HG03571 (cell line): ENCODE measurements around the gene TRIOBP.

Source experiments
- ATAC-seq: cut with Tn5 transposase; IDR thresholded peaks from one replicate; pipeline ENCODE4 v1.9.1; 2021; ENCODE audit not compliant: unreplicated experiment

The TRIOBP gene

DNA sequence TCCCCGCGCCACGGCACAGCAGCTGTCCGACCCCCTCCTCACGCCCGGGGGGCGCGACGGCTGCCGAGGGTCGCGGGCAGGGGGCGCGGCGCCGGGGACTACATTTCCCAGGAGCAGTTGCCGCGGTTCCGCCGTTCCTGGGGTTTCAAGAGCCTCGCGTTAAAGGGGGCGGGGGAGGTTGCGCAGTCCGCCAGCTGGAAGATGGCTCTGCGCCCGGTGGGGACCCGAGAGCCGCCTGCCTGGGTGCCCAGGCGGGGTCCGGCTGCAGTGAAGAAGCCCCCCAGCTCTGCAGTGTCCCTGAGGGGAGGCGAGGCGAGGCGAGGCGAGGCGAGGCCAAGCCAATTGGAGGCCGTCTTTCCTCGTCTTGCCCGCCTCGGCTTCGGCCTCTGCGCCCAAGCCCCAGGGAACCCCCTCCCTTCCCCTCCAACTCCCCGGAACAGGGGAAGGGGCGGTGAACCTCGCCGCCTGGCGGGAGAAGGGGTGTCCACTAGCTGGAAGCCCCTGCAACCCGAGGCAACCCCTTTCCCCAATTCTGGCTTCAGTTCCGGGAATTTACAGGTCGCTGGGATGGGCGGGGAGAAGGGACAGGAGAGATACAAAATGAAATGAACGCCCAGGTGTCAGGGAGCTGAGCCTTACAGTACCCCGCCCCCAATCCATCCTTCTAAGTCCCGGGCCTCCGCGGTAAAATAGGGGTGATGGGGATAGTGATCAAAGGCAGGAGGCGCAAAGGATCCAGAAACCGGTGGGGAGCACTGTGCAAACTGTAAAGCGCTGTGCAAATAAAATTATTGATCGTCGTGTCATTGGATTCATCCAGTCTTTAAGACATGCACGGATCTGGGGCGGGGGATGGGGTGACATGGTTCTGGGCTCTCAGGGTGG is 105.7 kb downstream of the TRIOBP start:
- ATAC-seq, result no peak

DNA sequence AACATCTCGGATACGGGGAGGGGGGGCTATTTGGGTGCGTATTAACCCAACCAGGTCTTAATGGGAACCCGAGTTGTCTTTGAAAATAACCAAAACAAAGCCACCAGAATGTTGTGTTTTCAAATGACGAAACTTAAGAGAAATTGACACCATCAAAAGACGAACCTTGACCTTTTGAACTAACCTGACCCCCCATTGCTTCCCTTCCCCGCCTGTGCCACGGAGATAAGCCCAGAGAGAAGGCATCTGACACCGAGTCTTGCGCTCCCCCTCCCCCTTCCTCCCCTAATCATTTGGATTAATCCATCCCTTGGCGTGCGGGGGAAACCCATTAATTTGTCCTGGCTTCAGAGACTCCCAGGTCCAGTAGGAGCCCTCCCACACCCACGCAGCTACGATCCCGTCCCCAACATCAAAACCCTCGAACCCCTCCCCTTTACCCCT is 106.4 kb downstream of the TRIOBP start:
- no peak for ATAC-seq

DNA sequence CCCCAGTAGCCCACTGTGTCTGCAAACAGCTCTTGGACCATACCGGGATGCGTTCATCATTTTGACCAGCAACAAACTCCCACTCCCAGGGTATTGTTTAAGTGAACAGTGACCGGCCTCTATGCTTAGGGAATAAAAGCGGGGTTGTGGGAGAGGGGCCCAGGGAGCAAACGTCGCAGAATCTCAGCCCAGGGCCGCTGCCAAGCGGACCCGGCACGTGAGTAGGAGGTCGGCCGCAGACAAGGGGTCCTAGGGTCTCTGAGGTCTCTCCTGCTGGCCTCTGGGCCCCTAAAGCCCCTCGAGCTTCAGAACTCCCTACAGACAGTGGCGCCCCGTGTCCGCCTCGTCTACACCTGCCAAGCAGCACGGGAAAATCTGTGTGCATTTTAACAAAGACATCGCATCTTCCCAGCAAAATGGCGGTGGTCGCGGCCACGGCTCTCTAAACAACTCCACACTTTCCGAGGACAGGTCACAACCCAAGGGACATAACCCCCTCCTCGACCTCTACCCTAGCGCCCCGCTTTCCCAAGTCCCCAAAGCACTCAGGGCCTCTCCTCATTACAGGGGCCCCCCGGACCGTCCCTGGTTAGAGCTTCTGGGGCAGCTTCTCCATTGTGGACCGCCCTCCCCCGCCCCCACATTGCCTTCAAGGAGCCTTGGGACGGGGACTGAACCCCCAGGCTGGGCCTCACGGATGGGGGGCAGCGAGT is 106.9 kb downstream of the TRIOBP start:
- no peak for ATAC-seq

DNA sequence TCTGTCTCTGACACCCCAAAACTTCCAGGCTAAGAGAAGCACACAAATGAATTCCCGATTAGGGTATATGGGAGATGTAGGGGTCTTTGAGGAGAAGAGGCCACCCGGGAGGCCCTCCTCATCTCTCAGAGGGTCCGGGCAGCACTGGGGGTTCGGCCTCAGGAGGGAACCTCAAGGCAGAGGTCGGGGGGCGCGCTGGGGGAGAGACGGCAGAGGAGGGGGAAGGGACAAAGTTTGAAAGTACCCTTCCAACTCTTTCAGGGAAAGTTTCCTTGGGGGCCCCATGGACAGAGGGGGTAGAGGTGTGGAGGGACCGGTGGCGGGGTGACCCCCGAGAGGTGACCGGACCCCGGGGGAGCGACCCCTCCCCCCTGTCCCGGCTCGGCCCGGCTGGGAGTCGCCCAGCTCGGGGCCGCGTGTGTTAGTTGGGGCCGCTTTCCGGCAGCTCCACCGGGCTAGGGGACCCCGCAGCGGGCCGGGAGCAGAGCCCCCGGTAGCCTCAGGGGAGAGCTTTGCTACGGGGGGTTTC is 107.6 kb downstream of the TRIOBP start:
- ATAC-seq, result no peak

DNA sequence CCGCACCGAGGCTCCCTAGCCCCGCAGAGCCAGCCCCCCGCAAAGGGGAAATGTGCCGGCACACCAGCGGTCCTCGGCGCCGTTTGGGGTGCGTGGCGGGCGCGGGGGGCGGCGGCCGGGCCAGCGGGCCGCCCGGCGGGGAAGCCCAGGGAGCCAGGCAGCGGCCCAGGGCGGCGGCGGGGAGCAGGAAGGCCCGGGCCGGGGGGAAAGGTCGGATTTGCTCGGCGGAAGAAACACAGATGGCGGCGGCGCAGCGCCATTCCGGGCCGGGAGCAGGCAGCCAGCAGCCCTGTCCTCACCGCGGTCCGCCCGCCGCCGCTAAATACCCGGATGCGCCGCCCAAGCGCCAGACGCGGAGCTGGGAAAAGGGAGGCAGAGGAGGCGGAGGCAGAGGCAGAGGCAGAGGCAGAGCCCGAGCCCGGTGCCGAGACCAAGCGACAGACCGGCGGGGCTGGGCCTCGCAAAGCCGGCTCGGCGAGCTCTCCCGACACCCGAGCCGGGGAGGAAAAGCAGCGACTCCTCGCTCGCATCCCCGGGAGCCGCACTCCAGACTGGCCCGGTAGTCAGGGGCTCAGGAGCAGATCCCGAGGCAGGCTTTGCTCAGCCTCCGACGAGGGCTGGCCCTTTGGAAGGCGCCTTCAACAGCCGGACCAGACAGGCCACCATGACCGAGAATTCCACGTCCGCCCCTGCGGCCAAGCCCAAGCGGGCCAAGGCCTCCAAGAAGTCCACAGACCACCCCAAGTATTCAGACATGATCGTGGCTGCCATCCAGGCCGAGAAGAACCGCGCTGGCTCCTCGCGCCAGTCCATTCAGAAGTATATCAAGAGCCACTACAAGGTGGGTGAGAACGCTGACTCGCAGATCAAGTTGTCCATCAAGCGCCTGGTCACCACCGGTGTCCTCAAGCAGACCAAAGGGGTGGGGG is 108.3 kb downstream of the TRIOBP start:
- no peak for ATAC-seq

DNA sequence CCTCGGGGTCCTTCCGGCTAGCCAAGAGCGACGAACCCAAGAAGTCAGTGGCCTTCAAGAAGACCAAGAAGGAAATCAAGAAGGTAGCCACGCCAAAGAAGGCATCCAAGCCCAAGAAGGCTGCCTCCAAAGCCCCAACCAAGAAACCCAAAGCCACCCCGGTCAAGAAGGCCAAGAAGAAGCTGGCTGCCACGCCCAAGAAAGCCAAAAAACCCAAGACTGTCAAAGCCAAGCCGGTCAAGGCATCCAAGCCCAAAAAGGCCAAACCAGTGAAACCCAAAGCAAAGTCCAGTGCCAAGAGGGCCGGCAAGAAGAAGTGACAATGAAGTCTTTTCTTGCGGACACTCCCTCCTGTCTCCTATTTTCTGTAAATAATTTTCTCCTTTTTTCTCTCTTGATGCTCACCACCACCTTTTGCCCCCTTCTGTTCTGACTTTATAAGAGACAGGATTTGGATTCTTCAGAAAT is 109.0 kb downstream of the TRIOBP start:
- ATAC-seq, result no peak

DNA sequence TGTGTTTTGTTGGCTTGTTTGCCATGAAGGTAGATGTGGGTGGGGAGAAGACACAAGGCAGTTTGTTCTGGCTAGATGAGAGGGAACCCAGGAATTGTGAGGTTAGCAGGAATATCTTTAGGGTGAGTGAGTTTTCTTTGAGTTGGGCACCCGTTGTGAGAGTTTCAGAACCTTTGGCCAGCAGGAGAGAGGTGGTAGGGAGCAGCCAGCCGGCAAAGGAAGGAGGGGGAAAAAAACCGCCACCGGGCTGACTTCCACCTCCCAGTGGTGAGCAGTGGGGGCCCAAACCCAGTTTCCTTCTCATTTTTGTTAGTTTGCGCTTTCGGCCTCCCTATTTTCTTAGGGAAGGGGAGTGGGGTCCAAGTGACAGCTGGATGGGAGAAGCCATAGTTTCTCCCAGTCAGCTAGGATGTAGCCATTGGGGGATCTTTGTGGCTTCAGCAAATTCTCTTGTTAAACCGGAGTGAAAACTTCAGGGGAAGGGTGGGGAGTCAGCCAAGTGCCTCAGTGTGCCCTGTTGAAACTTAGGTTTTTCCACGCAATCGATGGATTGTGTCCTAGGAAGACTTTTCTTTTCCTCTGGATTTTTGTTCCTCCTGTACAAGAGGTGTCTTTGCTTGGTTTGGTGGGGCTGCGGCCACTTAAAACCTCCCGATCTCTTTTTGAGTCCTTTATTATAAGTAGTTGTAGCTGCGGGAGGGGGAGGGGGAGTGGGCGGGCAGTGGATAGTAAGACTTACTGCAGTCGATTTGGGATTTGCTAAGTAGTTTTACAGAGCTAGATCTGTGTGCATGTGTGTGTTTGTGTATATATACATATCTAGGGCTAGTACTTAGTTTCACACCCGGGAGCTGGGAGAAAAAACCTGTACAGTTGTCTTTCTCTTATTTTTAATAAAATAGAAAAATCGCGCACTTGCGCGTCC is 109.8 kb downstream of the TRIOBP start:
- no peak for ATAC-seq

DNA sequence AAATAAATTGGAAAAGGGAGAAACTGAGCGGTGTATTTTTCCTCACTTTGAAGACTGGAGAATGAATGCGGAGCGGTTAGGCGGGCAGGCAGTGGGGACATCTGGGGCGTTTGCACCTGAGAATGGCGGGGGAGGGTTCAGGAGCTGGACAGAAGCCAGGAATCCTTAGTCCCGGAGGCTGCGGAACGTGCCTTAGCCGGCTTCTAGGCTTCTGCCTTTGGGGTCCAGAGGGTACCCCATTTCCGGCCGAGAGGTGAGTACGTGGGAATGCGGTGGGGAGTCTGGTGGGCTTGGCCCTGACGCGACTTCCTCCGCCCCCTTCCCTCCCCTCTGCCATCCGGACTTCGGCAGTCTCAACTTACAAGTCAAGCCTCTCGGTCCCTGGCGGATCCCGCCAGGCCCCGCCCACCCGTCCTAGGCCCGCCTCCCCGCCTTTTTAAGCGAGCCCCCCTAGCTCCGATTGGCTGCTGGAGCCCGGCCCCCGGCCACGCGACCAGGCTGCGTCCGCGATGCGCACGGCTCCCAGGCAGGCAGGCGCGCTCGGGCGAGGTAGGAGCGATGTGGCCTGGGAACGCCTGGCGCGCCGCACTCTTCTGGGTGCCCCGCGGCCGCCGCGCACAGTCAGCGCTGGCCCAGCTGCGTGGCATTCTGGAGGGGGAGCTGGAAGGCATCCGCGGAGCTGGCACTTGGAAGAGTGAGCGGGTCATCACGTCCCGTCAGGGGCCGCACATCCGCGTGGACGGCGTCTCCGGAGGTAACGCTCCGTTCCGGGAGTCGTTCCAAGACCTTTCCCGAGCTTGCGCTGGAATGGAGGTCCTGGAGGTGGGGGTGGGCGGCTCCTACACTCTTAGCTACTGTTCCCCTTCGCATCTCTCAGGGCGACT is 110.8 kb downstream of the TRIOBP start, which contains the start of gene GCAT:
Gene GCAT (plus strand): TSS at position 525 of the 884 bp plus-strand sequence. CDS start 34 bp downstream, at position 559.
- peak; percentile 79 for ATAC-seq

DNA sequence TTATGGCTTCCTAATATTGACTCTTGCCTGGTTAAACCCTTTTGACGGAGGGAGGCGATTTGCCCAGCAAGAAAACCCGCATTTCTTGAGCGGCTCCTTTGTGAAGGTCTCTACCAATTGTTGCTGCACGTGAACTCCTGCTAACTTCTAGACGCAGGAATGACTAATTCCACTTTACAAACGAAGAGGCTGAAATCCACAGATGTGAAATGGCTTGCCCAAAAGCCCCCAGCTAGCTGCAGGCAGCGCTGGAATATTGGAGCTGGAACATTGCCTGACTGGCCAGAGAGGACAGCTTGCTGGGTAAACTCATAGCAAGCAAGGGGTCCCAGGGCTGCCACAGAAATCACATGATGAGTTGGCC is 111.4 kb downstream of the TRIOBP start:
- ATAC-seq, result no peak

DNA sequence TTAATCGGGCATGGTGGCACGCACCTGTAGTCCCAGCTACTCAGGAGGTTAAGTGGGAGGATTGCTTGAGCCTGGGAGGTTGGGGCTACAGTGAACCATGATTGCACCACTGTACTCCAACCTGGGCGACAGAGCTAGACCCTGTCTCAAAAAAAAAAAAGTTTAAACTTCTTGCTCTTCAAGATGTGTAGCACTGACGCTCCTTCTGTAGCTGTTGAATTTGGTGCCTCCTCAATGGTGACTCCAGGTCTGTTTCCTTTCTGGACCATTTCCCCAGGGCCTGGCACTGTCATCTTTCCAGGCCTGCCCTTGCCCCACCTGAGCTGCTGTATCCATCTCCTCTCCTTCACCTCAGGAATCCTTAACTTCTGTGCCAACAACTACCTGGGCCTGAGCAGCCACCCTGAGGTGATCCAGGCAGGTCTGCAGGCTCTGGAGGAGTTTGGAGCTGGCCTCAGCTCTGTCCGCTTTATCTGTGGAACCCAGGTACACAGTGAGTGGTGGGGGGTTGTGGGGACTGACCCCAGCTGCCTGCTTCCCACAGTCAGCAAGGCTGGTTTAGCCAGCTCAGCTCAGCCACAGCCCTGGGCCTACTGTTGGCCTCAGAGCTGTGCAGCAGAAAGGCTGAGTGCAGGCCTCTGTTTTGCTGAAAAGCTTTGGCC is 113.0 kb downstream of the TRIOBP start:
- ATAC-seq, result no peak

DNA sequence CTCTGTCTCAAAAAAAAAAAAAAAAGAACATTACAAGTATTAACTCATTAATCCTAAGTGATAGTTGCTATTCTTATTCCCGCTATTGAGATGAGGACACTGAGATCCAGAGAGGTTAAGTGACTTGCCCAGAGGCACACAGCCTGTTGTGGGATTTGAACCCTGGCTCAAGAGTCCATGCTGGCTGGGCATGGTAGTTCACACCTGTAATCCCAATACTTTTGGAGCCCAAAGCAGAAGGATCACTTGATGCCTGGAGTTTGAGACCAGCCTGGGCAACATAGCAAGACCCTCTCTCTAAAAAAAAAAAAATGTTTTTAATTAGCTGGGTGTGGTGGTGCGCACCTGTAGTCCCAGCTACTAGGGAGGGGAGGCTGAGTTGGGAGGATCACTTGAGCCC is 115.0 kb downstream of the TRIOBP start:
- no peak for ATAC-seq

DNA sequence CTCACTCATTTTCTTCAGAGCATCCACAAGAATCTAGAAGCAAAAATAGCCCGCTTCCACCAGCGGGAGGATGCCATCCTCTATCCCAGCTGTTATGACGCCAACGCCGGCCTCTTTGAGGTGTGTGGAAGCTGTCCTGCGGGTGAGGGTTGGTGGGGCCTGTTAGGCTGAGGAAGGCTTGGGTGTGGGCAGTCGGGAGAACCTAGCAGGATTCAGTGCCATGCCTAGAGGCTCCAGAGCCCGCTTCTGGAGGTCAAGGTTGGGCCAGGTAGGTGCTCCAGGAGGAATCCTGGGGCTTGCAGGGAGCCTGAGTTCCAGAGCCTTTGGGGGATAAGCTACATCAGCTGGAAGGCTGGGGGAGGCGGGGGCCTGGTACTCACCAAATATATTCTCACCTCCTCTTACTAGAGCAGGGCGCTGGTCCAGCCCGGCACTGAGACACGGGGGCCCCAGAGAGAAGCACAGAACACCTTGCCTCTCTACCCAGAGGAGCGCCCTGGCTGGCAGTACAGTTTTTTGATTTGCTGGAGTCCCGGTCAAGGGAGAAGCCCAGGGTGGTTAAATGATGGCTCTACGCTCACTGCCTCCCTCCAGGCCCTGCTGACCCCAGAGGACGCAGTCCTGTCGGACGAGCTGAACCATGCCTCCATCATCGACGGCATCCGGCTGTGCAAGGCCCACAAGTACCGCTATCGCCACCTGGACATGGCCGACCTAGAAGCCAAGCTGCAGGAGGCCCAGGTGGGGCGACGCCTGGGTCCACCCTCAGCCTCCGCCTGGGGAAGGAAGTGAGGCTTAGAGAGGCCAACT is 116.2 kb downstream of the TRIOBP start:
- no peak for ATAC-seq

DNA sequence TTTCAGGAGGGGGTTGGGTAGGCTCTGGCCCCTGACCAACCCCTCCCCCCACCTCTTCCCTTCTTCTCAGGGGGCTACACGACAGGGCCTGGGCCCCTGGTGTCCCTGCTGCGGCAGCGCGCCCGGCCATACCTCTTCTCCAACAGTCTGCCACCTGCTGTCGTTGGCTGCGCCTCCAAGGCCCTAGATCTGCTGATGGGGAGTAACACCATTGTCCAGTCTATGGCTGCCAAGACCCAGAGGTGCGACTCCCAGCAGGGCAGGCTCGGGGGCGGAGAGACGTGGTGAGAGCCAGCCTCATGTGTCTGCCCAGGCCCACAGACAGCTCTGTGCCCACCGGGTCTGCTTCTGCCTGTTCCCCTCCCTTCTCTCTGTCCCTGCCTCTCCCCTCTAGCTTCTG is 118.7 kb downstream of the TRIOBP start:
- ATAC-seq, result no peak

DNA sequence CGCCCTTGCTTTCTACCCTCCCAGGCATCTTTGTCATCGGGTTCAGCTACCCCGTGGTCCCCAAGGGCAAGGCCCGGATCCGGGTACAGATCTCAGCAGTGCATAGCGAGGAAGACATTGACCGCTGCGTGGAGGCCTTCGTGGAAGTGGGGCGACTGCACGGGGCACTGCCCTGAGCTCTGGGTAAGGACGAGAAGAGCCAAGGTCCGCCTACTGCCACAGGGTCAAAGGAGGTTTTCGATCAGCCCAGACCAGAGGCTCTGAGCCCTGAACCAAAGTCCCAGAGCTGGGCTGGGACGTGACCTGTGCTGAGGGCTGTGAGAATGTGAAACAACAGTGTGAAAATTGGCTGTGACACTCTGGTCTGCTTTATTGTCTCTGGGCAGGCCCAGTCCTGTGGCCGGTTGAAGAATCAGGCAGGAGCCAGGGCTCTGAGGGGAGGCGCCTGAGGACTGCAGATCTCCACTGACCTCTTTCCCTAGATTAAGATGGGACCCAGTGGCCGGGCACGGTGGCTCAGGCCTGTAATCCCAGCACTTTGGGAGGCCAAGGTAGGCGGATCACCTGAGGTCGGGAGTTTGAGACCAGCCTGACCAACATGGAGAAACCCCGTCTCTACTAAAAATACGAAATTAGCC is 119.8 kb downstream of the TRIOBP start:
- ATAC-seq, result no peak

DNA sequence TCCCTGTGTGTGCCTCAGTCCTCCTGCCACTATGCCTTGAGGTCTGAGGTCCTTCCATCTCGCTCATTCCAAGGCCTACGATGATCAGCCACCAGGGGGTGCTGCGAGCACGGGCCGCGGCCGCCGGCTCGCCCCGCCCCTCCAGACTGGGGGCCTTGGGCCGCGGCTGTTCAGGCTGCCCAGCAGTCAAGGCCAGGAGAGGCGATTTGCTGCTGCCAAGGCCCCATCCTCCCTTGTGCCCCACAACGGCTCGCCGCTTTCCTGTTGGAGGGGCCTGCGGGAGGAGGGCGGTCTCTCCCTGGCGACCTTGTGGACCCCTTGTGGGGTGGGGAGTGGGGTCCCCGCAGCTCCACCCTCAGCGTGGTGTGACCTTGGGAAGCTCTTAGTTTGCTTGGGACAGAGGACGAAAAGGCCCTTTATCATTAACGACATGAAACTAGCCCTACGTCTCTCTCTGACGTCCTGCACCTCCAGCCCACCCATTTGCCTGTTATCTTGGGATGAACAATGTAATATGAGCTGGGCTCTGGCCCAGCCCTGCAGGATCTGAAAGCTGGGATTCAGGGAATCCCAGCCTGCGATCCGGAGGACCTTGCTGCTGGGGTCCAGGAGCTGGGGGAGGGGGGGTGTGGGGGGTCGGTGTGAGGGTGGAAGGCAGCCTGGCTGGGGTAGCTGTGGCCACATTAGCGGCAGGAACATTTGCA is 121.0 kb downstream of the TRIOBP start:
- ATAC-seq, result peak; percentile 55

DNA sequence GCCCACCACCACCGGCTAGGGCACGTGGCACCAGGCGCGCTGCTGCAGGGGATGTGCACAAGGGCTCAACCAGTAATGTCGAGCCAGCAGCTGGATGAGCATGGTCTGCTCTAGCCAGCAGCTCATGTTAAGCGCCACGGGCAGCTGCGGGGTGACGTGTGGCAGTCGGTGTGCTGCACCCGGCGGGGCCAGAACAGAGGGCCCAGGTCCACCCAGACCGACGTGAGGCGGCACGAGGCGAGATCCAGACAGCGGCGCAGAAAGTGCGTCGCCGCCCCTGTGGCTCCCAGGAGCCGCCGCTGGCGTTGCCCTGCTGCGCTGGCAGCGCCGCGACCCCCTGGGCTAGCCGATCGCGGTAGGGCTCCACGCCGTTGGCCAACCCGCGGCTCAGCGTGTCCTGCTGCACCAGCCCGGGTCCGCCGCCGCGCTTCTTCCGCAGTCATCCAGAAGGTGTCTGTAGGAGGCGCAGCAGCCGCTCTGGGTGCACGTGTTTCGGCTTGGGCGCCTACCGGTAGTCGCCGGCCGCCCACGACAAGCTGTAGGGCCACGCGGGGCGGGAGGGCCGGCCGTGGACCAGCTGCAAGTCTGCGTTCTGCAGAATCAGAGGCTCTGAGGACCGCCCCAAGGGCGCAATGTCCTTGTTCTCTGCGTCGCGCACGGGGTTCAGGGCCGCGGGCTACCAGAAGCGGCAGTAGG is 121.7 kb downstream of the TRIOBP start:
- no peak for ATAC-seq
